Activated CD8-positive, alpha-beta T cell treated with anti-CD3 and anti-CD28 coated beads for 36 hours (primary cell): Measurements from ENCODE around the gene CCDC30. TPM values are rescaled to one million over a fixed set of nuclear protein-coding genes. Genes with fewer than 3 reads are reported as not detected.
A peak's percentile ranks its signal among the peaks of the same experiment; 100 is the strongest.

Experiments used
- ATAC-seq: fragments of 200-7000 bp; cut with Tn5 transposase; one replicate; pipeline ENCODE4 v1.10.0; 2021; ENCODE audit warnings: mild to moderate bottlenecking, moderate library complexity
- CTCF ChIA-PET: fragments of 350-600 bp; sonication (Branson Sonifier 250); formaldehyde crosslinking; loops from one replicate; lab custom pipeline; 2021; ENCODE audit warnings: antibody characterized with exemption; lab: Charles Lee
- POLR2A ChIA-PET: fragments of 350-600 bp; sonication (Branson Sonifier 250); formaldehyde crosslinking; loops from one replicate; lab custom pipeline; 2021; ENCODE audit warnings: antibody characterized with exemption; lab: Charles Lee
- DNase-seq: peaks from one replicate; pipeline ENCODE4 v3.0.0-alpha.2; 2020
- H3K27ac Mint-ChIP-seq: one replicate; pipeline ENCODE4 v1.8.0; 2021; ENCODE audit warnings: mild to moderate bottlenecking, mixed read lengths
- H3K27me3 Mint-ChIP-seq: one replicate; pipeline ENCODE4 v1.8.0; 2021; ENCODE audit warnings: mixed read lengths
- H3K36me3 Mint-ChIP-seq: one replicate; pipeline ENCODE4 v1.8.0; 2021; ENCODE audit warnings: low read depth, mixed read lengths
- H3K4me1 Mint-ChIP-seq: one replicate; pipeline ENCODE4 v1.8.0; 2021; ENCODE audit warnings: low read depth, mixed read lengths
- H3K4me3 Mint-ChIP-seq: one replicate; pipeline ENCODE4 v1.8.0; 2021; ENCODE audit warnings: mild to moderate bottlenecking, moderate library complexity, mixed read lengths
- H3K9me3 Mint-ChIP-seq: one replicate; pipeline ENCODE4 v1.8.0; 2021; ENCODE audit warnings: mixed read lengths
- intact Hi-C: fragments of 100-400 bp; cut with micrococcal nuclease; formaldehyde crosslinking; loops from one replicate; pipeline ENCODE4 v1.10.0; 2022
- total RNA-seq, 2 experiments: library from RNA; stranded (reverse); gene quantifications; one replicate each; pipeline ENCODE4 v1.2.3, GENCODE V29; 2021
- TF ChIP-seq, protein P1 (sequence below): fragments of 200-600 bp; IDR thresholded peaks from one replicate; pipeline ENCODE4 v1.8.0; 2022; ENCODE audit warnings: antibody characterized with exemption, mild to moderate bottlenecking

Gene CCDC30
- total RNA-seq, 2 experiments from 2014 or later = 0.60 to 3.0 TPM

DNA sequence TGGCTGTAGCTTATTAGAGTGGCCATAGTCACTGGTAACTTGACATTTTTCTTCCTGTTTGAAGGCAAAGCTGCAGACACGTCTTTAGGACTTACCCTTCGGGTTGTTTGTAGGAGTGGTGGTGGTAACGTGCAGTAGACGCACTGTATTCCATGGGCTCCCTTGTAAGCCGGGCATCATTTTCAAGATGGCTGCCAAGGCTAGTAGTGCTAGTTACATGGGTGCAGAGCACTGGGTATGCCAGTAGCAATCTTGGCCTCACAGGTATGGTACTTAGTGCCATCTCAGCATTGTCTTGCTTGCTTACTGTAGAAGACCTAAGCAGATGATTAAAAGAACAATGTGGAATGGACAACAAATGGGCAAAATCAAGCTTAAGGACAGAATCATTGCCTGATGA is 221.1 kb downstream of the CCDC30 start:
- peaks cover 55% of the 10 kb centered on the region for H3K36me3 Mint-ChIP-seq
- ChIA-PET POLR2A (interaction anchor here (0.9 to 10.5 kb wide), 14 partner anchors 9 to 163 kb away, joined by 3 to 151 read pairs (median 8); partner anchors contain the start of genes C1orf50, P3H1 and PPIH), CTCF (interaction anchor here (0.9 to 3.3 kb wide), 5 partner anchors 7 to 82 kb away, joined by 3 to 17 read pairs (median 6); partner anchors contain the start of gene P3H1)
- no peaks in the 10 kb centered on the region for H3K9me3 Mint-ChIP-seq
- peaks cover 61% of the 10 kb centered on the region for H3K4me1 Mint-ChIP-seq
- intact Hi-C loops = no loop called here
- H3K4me3 Mint-ChIP-seq = peak overlapping the region; percentile 98
- peak; percentile 49 for DNase-seq
- H3K27me3 Mint-ChIP-seq = no peaks in the 10 kb centered on the region
- peak overlapping the region; percentile 94 for H3K27ac Mint-ChIP-seq
- TF ChIP-seq, protein P1, sequence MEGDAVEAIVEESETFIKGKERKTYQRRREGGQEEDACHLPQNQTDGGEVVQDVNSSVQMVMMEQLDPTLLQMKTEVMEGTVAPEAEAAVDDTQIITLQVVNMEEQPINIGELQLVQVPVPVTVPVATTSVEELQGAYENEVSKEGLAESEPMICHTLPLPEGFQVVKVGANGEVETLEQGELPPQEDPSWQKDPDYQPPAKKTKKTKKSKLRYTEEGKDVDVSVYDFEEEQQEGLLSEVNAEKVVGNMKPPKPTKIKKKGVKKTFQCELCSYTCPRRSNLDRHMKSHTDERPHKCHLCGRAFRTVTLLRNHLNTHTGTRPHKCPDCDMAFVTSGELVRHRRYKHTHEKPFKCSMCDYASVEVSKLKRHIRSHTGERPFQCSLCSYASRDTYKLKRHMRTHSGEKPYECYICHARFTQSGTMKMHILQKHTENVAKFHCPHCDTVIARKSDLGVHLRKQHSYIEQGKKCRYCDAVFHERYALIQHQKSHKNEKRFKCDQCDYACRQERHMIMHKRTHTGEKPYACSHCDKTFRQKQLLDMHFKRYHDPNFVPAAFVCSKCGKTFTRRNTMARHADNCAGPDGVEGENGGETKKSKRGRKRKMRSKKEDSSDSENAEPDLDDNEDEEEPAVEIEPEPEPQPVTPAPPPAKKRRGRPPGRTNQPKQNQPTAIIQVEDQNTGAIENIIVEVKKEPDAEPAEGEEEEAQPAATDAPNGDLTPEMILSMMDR = no peak
- ATAC-seq = no peak

DNA sequence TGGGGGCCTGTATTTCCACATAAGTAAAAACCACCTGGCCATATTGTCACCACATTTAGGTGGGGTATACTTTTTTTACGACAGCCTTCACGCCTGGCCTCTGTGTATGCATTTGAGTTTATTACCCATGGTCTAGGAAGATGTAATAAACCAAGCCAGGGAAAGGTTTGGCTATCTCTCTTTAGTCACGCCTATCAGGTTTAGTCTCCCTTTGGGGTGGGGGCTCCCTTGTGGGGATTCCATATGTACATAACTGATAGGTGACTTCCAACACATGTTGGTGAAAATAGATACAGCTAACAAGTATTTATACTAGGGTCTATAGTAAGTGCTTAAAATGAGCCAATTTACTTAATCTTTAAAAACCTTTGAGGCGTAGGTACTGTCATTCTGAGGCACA is 223.3 kb downstream of the CCDC30 start:
- intact Hi-C loops = no loop called here
- Mint-ChIP-seq H3K4me3 (peak overlapping the region; percentile 98), H3K27ac (peak overlapping the region; percentile 59), H3K36me3 (peaks cover 61% of the 10 kb centered on the region), H3K4me1 (peaks cover 67% of the 10 kb centered on the region), H3K9me3 (no peaks in the 10 kb centered on the region), H3K27me3 (no peaks in the 10 kb centered on the region)
- ChIA-PET CTCF (interaction anchor here (1.1 kb wide), 1 partner anchor 106 kb away, joined by 3 read pairs; no protein-coding TSS in a partner anchor), POLR2A (interaction anchor here (0.5 to 7.5 kb wide), 6 partner anchors 8 to 539 kb away, joined by 3 to 61 read pairs (median 4); no protein-coding TSS in a partner anchor)
- no peak for ATAC-seq
- no peak for DNase-seq
- TF ChIP-seq, protein P1 = no peak

DNA sequence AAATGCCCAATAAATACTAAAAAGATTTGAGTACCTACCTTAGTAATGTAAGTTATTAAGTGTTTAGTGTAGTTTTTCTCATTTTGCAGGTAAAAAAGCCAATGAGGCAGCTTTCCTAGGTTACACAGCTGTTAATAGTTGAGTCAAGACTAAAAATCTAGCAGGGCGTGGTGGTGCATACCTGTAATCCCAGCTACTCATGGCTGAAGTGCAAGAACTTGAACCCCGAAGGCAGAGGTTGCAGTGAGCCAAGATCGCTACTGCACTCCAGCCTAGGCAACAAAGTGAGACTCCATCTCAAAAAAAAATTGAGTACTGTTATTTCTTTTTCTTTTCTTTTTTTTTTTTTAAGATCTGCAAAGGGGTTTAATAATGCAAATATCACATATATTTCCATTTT is 226.8 kb downstream of the CCDC30 start:
- ChIA-PET POLR2A (interaction anchor here (0.7 to 1.4 kb wide), 6 partner anchors 11 to 76 kb away, joined by 3 to 6 read pairs (median 3); partner anchors contain the start of gene P3H1), CTCF (interaction anchor here (1.2 to 3.3 kb wide), 4 partner anchors 8 to 57 kb away, joined by 4 to 17 read pairs (median 4); partner anchors contain the start of gene YBX1)
- intact Hi-C loops = no loop called here
- no peak for ATAC-seq
- no peak for DNase-seq
- no peak overlapping the region for H3K27ac Mint-ChIP-seq
- H3K27me3 Mint-ChIP-seq = no peaks in the 10 kb centered on the region
- H3K9me3 Mint-ChIP-seq = no peaks in the 10 kb centered on the region
- peaks cover 87% of the 10 kb centered on the region for H3K4me1 Mint-ChIP-seq
- TF ChIP-seq, protein P1 = no peak
- H3K4me3 Mint-ChIP-seq = no peak overlapping the region
- peaks cover 69% of the 10 kb centered on the region for H3K36me3 Mint-ChIP-seq

DNA sequence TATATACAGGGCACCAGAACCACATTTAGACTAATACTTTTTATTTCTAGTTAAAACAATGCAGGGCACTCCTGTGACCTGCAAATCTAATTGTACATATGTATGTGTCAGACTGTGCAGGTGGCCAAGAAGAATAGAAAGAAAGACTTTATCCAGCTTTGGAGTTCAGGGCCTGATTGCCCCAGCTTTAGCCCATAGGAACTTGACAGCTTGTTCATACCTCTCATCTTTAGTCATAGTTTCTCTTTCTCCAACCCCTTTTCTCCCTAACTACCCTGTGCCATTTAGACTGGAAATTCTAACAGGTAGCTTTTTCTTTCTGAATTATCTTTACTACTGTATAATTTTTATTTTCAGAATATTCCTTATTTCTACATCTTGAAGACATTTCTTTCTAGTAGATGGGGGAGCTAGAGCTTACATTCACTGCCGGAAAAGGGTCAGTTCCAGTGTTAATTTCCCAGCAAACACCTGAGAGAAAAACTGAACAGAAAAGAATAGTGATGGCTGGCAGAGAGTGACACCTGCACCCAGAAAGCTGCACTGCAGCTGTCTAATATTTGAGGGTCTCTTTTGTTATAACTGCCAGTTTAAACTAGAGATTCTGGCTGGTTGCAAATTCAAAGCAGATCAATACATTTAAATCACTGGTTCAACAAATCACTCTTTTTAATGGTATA is 227.5 kb downstream of the CCDC30 start:
- ATAC-seq (peak; percentile 57), DNase-seq (no peak)
- Mint-ChIP-seq H3K4me3 (no peak overlapping the region), H3K27me3 (no peaks in the 10 kb centered on the region), H3K27ac (peak overlapping the region; percentile 0), H3K4me1 (peaks cover 86% of the 10 kb centered on the region), H3K9me3 (no peaks in the 10 kb centered on the region), H3K36me3 (peaks cover 70% of the 10 kb centered on the region)
- TF ChIP-seq, protein P1 = peak; percentile 34
- POLR2A ChIA-PET = interaction anchor here (0.6 to 5.3 kb wide), 6 partner anchors 7 to 29 kb away, joined by 3 to 54 read pairs (median 6); partner anchors contain the start of gene YBX1
- intact Hi-C loops = no loop called here
- CTCF ChIA-PET = interaction anchor here (1.2 to 3.3 kb wide), 7 partner anchors 8 to 383 kb away, joined by 3 to 17 read pairs (median 4); partner anchors contain the start of gene YBX1
